NCI-H526 treated with DMSO at 0.1 percent for 48 hours (cell line): Measurements from ENCODE around the gene KIAA0513.
"Not testable (repeated sequence)": the region's sequence is repeated elsewhere in the genome, so short reads cannot be mapped to it uniquely, and the experiment has no call there.

Source experiments
- DNase-seq: peaks from one replicate; lab custom pipeline; 2025; lab: John Stamatoyannopoulos, UW

KIAA0513 gene

DNA sequence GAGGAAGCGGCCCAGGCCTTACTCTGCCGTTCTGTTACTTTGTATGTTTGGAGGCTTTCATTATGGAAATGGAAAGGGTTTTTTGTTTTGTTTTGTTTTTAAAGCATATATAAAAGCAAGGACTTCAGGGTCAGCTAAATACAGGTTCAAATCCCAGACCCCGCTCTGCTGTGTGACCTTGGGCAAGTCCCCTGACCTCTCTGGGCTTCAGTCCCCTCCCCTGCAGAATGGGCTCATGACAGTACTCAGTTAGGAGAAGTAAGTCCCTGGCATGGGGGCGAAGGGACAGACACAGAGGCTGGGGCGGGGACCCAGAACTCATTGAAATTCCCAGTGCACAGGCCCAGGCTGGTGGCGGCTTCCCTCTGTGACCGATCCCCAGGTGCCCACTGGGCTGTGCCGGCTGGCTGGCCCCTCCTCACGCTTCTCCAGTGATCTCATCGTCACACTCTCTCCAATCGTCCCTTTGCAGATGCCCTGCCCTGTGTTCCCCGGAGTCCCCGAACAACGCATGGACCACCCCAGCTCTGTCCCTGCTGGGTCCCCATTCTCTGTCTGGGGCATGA is 85.7 kb downstream of the KIAA0513 start:
- DNase-seq: no peak

DNA sequence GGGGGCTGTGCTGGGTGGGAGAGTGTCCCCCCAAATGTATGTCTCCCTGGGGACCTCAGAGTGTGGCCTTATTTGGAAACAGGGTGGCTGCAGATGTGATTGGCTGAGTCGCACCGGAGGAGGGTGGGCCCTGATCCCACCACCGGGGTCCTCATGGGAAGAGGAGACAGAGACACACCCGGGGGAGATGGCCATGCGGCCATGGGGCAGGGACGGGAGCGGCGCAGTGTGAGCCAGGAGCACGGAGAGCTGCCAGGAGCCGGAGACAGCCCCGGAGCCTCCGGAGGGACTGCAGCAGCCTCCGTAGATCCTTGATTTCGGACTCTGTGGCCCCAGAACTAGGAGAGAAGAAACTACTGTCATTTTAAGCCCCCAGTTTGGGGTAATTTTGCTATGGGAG is 86.3 kb downstream of the KIAA0513 start:
- no peak for DNase-seq

DNA sequence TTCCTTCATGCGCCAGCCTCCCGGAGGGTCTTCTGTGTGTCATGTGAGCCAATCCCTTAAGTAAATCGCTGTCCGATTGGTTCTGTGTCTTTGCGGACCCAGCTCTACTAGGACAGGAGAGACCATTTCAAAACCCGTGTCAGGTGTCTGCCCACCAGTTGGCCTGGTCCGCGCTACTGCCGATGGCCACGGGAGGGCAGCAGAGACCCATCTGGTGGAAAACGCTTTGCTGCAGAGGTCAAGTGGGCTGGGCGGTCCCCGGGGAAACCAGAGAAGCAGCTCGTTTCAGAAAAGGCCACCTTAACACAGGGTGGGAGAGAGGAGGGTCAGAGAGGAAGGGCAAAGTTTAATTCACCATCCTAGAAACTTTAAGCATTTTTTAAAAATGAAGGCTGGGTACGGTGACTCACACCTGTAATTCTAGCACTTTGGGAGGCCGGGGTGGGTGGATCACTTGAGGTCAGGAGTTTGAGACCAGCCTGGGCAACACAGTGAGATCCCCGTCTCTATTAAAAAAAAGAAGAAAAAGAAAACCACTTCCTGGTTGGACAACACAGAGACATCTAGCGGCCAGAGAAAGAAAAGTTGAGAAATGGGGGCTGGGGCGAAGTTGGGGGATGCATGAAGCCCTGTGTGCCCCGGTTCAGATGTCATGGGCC is 87.4 kb downstream of the KIAA0513 start:
- peak; percentile 26 for DNase-seq

DNA sequence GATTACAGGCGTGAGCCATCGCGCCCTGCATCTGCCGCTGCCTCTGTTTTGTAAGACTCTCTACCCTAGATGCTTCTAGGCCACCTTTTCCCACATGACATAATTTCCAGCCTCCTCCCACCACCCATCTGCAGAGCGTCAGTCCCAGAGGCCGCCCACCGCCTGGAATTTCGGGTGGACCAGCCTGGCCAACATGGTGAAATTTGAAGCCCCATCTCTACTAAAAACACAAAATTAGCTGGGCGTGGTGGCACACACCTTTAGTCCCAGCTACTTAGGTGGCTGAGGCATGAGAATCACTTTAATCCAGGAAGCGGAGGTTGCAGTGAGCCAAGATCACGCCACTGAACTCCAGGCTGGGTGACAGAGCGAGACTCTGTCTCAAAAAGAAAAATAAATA is 89.8 kb downstream of the KIAA0513 start:
- DNase-seq: no peak

DNA sequence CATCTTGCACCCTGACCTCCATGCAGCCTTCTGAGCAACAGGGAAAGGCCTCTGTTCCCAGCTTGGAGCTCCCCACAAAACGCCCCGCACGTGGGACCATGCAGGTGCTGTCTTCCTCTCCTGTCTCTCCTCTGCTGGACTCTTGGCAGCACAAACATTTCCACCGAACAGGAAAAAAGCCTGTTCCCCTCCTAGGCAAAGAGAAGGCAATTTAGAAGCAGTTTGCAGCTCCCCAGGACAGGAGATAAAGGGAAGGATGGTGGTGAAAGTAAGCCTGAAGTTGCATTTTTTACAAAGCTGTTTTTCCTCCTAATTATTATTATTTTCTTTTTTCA is 92.4 kb downstream of the KIAA0513 start:
- DNase-seq: no peak

DNA sequence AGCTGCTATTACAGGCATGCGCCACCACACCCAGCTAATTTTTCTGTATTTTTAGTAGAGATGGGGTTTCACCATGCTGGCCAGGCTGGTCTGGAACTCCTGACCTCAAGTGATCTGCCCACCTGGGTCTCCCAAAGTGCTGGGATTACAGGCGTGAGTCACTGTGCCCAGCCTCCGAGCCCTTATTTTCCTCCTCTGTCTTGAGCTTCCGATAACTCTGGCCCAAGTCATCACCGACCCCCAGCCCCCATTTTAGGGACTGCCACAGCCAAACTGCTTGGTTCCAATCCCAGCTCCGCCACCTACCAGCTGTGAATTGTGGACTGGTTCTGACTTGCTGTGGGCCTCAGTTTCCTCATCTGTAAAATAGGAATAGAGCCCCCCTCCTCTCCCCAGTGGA is 95.8 kb downstream of the KIAA0513 start:
- not testable (repeated sequence) for DNase-seq

DNA sequence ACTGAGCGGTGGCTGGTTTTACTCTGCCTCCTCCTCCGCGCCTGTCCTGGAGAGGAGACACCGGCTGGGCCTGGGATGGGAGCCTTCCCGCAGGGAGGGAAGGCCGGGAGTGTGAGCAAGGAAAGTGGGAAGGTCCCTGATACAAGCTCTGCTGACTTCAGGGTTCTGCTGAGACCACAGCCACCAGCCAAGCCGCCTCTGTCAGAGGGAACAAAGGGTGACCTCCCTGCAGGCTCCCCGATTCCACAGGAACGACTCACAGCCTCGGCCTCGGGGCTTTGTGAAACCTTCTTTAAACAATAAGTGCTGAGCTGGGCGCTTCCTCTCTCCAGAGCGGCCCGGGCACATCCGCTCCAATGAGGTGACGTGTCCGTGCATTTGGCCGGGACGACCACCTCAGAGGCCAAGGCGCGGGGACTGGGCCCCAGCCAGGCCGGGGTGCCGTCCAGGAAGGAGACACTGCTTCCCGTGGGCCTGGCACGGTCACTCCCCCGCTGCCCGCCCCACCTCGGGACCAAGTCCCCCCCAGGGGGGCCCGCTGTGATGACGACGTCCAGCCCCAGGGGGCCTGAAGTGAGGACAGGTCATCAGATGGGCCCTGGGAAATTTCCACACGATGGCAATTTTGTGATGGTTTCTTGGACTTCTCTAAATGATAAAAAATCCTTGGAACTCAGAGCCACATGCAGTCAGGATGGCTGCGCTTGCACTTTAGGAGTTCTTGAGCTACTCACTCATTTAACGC is 96.5 kb downstream of the KIAA0513 start:
- no peak for DNase-seq

DNA sequence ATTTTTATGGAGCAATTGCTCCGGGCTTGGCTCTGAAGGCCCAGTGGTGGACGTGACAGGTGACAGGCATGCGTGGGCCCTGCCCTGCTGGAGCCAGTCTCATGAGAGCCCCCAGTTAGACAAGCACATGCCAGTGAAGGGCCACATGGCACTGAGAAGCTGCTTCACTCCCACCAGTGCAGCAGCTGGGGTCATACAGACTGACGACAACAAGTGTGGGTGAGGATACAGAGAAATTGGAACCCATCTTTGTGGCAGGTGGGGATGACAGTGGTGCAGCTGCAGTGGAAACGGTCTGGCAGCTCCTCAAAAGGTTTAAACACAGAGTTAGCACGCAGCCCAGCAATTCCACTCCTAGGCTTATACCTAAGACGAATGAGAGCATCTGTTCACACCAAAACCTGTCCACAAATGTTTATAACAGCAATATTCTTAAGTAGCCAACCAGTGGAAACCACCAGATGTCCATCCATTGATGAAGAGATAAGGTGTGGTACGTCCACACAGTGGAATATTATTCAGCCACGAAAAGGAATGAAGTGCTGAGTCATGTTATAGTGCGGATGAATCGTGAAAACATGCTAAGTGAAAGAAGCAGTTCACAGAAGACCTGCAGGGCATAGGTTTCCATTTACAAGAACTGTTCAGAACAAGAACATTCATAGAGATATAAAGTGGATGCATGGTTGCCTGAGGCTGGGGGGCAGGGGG is 97.2 kb downstream of the KIAA0513 start:
- no peak for DNase-seq

DNA sequence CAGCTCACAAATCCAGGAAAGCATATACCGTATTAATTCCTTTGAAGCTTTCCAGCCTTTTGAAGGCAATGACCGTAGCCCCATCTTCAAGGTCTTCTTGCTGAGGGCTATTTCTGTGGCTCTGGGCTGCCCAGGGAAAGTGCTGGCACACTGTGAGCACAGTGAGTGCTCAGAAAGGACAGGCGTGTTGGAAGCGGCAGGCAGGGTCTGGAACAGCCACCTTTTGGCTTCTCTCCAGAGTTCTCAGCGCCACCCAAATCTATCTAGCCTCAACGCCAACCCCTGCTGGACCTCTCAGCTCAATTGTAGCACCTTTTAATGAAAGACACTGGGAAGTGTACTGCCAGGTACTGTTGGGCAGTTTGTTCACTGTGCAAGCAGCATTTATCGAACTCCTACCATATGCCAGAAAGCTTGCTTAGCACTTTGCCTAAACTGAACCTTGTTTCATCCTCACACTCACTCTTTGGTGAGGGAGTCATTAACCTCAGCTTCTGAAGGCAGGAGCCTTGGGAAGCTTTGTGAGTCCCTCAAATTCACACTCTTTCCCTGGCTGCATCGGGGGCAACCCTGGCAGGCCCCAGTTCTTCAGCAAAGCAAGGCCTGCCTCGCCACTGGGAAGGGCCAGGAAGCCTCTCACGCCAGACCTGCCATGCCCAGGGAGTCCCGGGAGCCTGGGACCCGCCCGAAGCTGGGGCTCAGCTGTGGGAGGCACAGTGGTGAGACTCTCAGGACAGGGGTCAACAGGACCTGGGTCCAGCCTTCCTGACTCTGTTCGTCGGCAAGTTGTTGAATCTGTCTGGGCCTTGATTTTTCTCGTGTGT is 98.2 kb downstream of the KIAA0513 start:
- no peak for DNase-seq

DNA sequence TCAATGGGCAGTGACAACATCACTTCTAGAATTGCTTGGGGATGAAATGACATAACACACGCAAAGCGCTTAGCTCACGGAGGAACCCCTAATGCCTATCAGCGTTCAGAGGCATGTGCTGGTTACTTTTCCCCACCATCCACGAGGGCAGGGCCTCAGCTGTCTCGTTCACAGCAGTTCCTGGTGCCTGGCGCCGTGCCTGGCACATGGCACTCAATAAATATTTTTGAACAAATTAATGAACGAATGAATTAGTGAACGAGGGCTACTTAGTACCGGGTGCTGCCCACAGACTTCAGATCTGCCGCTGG is 98.8 kb downstream of the KIAA0513 start:
- no peak for DNase-seq

DNA sequence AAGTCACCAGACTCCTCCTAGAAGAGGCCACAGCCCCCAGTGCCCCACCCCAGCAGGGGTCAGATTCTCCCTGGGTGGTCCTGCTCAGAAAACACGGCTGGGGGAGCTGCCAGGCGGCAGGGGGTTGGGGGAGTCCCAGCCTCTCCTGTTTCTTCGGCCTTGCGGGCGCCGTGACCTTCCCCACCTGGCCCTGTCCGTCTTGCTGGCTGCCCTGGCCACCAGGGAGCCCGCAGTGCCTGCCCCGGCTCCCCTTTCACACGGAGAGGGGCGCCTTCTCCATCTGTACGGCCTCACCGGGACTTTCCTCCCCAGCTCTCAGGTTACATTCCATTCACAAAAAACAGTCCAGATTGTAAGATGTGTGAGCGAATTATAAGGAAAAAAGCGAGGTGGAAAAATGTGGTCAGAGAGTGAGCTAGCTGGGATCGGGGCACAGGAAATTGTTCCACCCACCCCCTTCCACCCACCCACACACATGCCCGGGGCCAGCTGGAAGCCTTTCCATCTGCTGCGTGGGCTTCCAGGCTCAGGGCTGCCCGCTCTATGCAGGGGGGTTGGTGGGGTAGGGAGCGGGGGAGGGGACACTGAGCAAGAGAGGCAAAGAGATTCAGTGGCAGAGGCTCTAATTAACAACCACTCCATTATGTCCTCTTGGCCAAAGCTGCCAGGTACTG is 99.2 kb downstream of the KIAA0513 start:
- DNase-seq: no peak

DNA sequence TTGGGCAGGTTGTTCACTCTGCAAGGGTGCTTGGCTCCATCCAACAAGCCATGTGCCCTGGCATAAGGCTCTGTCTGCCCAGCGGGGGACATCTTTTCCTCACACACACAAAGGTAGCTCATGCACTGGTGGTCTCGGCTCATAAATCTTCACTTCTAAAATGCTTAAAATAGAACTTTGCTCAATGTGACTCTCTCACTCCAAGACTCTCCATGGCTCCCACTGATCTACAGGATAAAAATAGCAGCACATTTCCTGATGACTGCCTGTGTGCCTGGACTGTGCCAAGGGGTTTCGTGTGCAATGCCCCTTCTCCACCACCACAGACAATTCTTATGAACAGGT is 99.8 kb downstream of the KIAA0513 start:
- no peak for DNase-seq

DNA sequence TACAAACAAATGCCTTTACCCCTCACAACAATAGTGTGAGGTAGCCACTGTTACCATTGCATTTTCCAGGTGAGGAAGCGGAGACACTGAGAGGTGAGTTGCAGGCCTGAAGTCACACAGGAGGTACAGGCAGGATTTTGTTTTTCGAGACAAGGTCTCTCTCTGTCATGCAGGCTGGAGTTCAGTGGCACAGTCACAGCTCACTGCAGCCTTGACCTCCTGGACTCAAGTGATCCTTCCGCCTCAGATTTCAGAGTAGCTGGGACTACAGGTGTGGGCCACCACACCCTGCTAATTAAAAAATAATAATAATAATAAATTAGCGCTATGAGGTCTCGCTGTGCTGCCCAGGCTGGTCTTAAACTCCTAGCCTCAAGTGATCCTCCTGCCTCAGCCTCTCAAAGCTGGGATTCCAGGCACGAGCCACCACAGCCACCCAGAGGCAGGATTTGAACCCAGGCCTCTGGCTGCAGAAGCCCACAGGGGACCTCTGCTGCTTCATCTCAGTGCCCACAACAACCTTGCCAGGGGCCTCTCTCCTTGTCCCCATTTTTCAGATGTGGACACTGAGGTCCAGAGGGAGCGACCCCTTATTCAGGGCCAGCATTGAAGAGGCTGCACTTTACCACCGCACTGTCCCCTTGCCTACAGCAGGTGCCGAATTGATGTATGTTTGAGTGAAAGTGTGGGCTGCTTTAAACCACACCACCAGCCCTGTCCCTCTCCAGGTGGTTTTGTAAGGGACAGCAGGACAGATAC is 100.7 kb downstream of the KIAA0513 start:
- no peak for DNase-seq

DNA sequence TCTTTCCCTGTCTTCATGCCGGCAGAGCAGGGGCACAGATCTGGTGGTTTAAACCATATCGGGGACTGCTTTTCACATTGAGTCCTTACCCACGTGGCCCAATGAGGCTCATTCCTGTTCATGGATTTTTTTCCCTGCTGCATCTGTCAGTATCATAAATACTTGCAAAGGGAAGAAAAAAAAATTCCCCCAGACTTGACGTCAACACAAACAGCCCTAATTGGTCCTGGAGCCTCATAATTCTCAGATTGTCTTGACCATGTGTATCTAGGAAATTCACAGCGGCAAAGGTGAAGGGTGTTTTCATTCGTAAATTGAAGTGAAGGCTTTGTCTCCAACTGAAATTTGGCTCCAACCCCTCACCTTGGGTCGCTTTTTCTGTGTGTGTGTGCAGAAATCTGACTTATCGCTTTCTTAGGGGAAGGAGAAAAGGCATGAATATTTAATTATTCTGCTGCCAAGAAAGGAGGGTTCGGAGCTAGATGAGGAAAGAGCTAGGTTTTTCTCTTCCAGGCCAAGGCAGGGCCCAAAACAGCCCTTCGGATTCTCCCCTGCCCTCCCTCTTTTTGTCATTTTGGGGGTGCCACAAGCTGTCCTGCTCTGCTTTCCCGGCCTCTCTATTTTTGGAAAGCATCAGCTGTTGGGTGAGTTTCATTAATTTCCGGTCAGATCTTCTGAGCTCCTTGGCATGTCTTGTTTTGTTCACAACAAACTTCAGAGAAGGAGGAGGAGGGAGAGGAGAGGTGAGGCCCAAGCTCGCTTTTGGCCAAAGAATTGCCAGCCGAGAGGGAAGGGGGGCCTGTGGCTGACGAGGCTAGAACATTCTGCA is 102.5 kb downstream of the KIAA0513 start:
- no peak for DNase-seq

DNA sequence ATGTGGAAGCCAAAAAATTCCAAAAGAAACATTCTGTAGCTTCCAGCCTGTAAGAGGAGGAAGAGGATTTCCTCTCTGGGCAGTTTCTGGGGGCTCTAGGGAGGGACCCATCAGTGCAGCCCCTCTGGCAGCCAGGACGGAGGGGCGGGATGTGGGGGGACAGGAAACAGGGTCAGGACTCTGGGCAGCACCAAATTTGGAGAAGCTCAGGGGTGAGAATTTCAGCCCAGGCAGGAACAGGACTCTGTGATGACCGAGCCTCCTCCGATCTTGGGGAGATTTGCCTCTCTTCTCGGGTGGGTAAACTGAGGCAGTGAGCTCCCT is 103.1 kb downstream of the KIAA0513 start:
- DNase-seq: no peak

DNA sequence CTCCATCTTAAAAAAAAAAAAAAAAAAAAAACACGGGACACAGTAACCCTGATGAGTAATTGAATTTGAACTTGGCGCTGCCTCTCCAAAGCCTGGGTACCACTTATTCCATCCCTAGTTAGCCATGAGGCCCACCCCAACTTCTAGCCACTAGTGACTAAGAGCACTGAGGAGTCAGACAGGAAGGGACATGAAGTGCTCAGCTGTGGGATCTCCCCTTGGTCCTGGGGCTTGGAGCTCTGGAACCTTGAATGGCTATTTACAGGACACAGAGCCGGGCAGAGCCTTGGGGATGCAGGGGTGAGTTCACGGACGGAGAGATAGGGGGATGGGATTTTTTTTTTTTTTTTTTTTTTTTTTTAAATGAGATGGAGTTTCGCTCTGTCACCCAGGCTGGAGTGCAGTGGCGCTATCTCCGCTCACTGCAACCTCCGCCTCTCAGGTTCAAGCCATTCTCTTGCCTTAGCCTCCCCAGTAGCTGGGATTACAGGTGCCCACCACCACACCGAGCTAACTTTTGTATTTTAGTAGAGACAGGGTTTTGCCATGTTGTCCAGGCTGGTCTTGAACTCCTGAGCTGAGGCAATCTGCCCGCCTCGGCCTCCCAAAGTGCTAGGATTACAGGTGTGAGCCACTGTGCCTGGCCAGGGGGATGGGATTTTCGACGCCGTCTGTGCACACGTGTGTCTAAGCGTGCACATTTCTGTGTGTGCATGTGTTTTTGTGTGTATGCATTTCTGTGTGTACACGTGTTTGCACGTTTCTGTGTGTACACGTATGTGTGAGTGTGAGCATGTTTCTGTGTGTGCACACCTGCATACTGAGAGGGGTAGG is 105.1 kb downstream of the KIAA0513 start:
- DNase-seq: no peak

DNA sequence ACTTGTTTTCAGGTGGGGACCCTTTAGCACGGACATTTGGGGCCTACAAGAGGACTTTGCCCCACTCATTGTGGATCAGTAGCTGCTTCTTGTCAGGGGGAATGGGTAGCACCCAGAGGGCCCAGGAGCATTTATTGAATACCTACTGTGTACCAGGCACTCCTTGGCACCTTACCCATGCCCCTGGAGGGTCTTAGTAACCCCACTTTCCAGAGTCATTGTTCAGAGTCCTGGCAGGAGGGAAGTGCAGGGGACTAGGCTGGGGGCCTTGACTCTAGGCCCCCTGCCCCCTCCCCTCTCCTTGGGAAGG is 105.7 kb downstream of the KIAA0513 start:
- DNase-seq: no peak

DNA sequence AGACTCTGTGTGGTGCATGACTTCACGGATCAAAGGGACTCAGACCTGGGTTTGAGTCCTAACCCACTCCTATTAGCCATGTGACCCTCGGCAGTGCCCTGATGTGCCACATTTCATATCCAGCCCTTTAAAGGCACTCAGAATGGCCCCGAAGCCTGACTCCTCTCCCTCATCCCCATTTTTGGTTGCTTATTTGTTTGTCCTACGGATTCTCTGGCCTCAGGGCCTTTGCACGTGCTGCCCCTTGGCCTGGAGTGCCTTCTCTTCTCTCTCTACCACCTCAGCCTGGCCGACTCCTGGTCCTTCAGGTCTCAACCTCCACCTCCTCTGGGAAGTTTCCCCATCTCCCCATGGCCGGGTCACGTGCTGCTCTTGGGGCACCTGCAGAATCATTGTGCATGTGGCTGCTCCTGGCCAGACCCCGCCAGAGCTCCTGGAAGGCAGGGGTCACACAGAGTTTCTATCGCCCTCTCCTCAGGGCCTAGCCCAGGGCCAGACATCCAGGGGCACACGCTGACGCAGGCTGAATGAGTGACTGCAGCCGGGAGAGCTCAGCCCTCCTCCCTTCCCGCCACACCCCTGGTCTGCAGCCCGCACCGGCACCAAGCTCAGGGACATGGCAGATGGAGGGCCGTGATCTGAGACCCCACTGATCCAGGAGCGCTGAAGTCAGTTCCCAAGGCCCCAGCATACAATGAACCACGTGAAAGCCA is 106.6 kb downstream of the KIAA0513 start:
- no peak for DNase-seq

DNA sequence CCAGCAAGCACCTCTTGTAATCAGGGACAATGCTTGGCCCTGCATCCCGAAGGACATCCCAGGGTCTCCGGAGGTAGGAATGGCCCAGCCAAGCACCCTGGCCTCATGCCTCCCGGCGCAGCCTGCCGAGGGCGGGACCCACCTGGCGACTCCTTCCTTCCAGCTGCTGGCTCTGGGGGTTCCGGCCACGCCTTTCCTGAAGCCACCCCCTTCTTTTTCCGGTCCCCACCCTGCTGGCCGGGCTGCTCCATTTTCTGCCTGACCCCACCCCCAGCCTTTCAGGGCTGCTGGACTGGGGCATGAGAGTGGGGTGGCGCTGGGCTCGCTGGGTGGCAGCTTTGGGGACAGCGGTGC is 107.2 kb downstream of the KIAA0513 start:
- no peak for DNase-seq
